Bone marrow (tissue), 2 donors: ENCODE measurements around the gene ISM1.

Experiments used
- DNase-seq, 2 donors: peaks; one replicate each; lab custom pipeline; 2025; lab: John Stamatoyannopoulos, UW

Gene ISM1

DNA sequence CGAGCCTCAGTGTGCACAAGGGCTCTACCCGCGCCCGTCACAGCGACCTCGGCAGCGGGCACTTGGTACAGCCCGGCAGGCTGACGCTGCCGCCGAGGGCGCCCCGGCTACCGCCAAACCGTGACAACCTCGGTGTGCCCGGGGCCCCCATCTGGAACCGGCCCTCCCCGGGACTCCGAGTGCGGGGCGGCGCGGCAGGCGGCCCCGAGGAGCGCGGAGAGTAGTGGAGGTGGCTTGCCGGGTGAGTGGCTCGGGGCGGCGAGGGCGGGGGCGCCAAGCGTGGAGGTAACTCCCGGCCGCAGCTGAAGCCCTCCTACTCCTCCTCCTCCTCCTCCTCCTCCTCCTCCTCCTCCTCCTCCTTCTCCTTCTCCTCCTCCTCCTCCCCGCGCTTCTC is at the start of gene ISM1:
Gene ISM1 (plus strand): TSS at position 371 of the 394 bp plus-strand sequence. CDS start 503 bp downstream, outside the sequence.
- DNase-seq = no peak

GRCh38 chr20:13173201-13173600 is 47.9 kb upstream of the ISM1 start:
- no peak for DNase-seq

- no peak for DNase-seq
These were observed 46.7 kb upstream of the ISM1 start for GRCh38 chr20:13174402-13174801.

DNA sequence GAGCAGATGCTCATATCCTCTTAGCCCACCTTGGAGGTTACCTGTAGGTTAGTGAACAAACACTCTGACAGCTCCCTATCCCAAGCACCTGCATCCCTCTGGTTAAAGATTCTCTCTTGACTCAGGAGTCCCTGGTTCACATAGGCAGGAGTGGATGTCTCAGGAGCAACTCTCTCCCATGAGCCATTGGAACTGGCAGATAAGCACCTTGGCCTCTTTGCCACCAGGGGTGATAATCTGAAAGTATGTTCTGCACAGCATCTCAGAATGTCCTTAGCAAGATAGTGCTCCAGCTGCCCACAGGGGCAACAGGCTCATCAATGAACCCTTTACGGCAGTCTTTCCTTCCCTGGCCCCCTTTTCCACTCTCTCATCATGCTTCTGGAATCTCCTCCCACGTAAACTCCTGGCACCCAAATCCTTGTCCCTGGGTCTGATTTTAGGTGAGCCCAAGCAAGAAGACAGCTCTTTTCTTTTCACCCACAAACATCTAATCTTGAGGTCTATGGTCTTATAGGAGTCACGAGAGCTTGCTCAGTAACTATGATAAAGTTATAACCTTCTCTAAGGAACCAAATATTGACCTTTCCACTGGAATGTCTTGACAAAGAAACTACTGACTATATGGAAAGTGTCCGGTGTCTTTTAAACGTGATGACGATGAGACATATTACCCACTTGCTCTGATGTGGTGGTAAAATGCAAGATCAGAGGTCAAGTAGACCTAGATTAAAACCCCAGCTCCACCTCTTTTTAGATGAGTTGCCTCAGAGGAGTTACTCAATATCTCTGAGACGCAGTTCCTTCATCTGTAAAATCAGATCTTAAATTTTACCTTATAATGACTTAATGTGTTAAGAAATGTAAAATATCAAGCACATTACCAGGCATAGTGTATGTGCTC is 39.8 kb upstream of the ISM1 start:
- DNase-seq = no peak

DNA sequence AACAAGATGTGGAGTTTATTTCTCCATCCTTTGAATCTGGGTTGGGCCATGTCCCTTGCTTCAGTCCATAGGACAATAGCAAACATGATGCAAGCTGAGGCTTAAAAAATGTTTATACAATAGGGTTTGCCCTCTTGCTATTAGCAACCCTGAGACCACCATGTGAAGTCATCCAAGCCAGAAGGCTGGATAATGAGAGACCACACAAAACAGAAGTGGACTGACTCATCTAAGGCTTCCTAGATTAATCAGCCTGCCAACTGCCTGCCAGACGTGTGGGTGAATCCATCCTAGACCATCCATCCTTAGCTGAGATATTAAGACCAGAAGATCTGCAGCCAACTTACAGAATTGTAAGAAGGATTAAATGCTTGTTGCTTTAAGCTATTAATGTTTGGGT is 38.1 kb upstream of the ISM1 start:
- DNase-seq = no peak

DNA sequence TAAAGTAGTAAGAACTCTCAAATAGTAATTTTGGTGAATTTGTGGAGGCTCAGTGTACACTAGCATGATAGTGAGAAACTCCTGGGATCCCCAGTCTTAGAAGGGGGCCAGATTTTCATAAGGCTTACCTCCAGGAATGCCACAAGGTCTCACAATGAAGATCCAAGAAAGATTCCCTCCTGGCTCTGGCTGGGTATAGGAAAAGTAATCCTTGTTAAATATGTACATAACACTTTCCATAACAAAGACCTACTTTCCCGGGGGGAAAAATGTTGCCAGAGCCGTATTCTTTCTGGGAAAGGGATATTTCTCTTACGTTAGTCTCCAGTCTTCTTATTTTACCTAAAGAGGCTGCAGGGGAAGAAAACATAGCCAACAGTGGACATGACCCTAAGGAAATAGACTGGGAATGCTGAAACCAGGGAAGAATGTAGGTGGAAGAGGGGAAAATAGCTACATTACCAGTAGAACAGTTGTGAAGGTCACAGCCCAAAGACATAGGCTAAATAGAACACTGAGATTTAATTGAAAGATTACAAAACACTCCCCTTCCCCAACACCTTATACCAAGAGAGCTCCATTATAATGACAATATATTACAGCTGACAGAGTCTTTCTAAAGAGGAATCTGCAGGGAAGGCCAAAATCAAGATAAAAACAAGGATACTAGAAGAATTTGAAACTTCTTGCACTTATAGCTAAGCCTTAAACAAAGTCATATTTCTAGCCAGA is 34.9 kb upstream of the ISM1 start:
- no peak for DNase-seq

- DNase-seq = no peak
These were observed 33.2 kb upstream of the ISM1 start for GRCh38 chr20:13187899-13188298.

- no peak for DNase-seq
These were observed 21.8 kb upstream of the ISM1 start for GRCh38 chr20:13199279-13199678.

- DNase-seq = no peak
These were observed 20.1 kb upstream of the ISM1 start for GRCh38 chr20:13200767-13201500.

DNA sequence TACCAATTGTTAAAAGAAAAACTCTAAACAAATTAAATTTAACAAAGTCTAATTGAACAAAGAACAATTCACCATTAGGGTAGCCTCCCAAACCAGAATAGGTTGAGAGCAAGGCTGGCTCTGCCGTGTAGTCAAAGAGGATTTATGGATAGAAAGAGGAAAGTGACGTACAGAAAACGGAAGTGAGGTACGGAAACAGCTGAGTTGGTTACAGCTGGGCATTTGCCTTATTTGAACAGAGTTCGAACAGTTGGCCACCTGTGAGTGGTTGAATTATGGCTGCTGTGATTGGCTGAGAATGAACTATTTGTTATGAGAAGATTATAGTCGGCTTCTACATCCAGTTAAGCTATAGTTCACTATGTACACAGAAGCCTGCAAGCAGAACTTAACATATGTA is 18.5 kb upstream of the ISM1 start:
- no peak for DNase-seq

DNA sequence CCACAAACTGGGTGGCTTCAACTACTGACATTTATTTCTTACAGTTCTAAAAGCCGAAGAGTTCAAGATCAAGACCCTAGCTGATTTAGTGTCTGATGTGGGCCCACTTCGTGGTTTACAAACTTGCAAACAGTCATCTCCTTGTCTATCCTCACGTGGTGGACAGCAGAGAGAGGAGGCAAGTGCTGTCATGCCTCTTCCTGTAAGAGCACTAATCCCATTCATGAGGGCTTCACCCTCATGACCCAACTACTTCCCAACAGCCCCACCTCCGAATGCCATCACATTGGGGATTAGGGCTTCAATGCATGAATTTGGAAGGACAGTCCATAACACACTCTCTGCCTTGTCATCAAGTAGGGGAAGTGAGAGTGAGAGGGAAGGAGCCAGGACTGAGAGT is 15.6 kb upstream of the ISM1 start:
- DNase-seq = no peak

- DNase-seq = no peak
These were observed 15.1 kb upstream of the ISM1 start for GRCh38 chr20:13205848-13206434.

GRCh38 chr20:13207016-13207415 is 14.1 kb upstream of the ISM1 start:
- DNase-seq = no peak

GRCh38 chr20:13211956-13212618 is 9.0 kb upstream of the ISM1 start:
- no peak for DNase-seq

- no peak for DNase-seq
These were observed 8.3 kb upstream of the ISM1 start for GRCh38 chr20:13212750-13213149.

GRCh38 chr20:13213335-13213734 is 7.7 kb upstream of the ISM1 start:
- DNase-seq = no peak

- DNase-seq = no peak
These were observed 4.5 kb upstream of the ISM1 start for GRCh38 chr20:13216533-13216932.

- DNase-seq = no peak
These were observed 1.5 kb upstream of the ISM1 start for GRCh38 chr20:13219327-13220193.

DNA sequence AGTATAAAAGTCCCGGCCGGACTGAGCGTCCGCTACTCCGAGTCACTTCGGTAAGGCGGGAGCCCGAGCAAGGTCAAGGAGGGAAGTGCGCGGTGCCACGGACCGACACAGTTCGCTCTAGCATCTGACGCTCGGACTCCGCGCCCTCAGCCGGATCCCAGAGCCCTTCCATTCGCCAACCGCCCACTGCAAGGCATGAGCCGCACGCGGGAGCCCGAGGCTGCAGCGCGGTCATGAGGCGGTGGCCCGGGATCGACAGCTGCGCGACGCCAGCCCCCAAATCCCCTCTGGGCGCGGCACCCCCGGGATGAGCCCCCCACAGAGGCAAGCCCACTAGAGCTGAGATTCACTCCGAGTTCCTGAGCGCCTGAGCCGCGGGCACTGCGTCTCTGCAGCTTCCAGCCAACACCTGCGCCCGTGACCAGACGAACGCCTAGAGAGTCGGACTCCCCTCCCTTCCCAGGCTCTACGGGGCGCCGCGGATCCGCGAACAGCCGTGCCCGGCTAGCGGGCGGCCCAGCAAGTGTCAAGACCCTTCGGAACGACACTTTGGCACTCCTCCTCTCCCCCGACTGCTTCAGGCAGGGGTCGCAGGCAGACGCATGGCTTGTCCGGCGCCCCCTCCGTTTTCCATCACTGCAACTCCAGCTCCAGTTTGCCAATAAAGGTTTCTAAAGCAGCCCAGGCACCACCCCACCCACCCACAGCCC is 725 bp upstream of the ISM1 start:
- no peak for DNase-seq

GRCh38 chr20:13221313-13221672 is 219 bp downstream of the ISM1 start:
- DNase-seq = no peak
